Measurements from ENCODE around the gene ATXN1L.

GRCh38 chr16:71852561-71852960 lies 6.8 kb downstream of the ATXN1L start:
- TF ChIP-seq CTCF (optimal IDR thresholded peaks at IDR 0.05 in 1 of 3, IDR thresholded peaks at IDR 0.05 in 1 of 3, conservative IDR thresholded peaks at IDR 0.05 in 1 of 3; ENCODE audit: extremely low read depth in 1 of 3, insufficient read depth in 2 of 3, low read length in 3 of 3) (no peak), EZH2 (IDR thresholded peaks at IDR 0.05; ENCODE audit: low read length) (no peak)

Data from keratinocyte (primary cell).